K562 (cell line): ENCODE results near the gene TNFRSF6B. TPM values are rescaled to one million over a fixed set of nuclear protein-coding genes. Genes with fewer than 3 reads are reported as not detected.

Source experiments
- ATAC-seq: fragments of 200-7000 bp; cut with Tn5 transposase; 3 replicates; pipeline ENCODE4 v1.9.1; 2020; ENCODE audit warnings: moderate library complexity
- BruUV-seq: library from RNA; stranded (reverse); fragments of 400-500 nt; replicated peaks from 2 replicates; lab custom pipeline; 2021; lab: Mats Ljungman, UMichigan
- CTCF ChIA-PET: fragments of 300-600 bp; formaldehyde crosslinking; extraction: SDS; loops from one replicate; lab custom pipeline; 2021; ENCODE audit warnings: low intra/inter-chr PET ratio; lab: Yijun Ruan, JAX
- POLR2A ChIA-PET: fragments of 300-600, 350-650 bp; sonication (Branson Sonifier 250); formaldehyde crosslinking; extraction: SDS; loops from one replicate; lab custom pipeline; 2021; ENCODE audit warnings: antibody characterized with exemption, inconsistent platforms; lab: Yijun Ruan, JAX
- DNase-seq, 4 experiments: peaks; one replicate each; pipeline versions ENCODE4 v3.0.0 to v3.0.0-alpha.2; 2011 to 2018; ENCODE audit warnings: low spot score in 3 of 4, mixed read lengths in 3 of 4; ENCODE audit errors: extremely low read depth in 1 of 4
- FAIRE-seq: peaks from 2 replicates; lab custom pipeline; 2011; peaks lifted over from hg19 to GRCh38; lab: Jason Lieb, UNC
- H2AFZ ChIP-seq: 2 replicates; pipeline ENCODE4 v1.6.0; 2011; ENCODE audit warnings: low read depth, low read length, control low read depth, inconsistent platforms
- H3K27ac ChIP-seq: fragments of 200-600 bp; 3 replicates; pipeline ENCODE4 v1.8.0; 2011; ENCODE audit warnings: low read depth, mild to moderate bottlenecking, control low read depth, inconsistent platforms, low read length, moderate library complexity, mixed read lengths; ENCODE audit errors: extremely low read depth
- H3K27me3 ChIP-seq, 2 experiments: fragments of 300-600 bp in 1 of 2; 2 replicates in 1 of 2; 3 replicates in 1 of 2; pipeline versions ENCODE4 v1.6.0 to v1.8.0; 2011; ENCODE audit warnings: inconsistent platforms in 2 of 2, low read length in 2 of 2, mild to moderate bottlenecking in 1 of 2, mixed read lengths in 1 of 2, moderate library complexity in 1 of 2; ENCODE audit not compliant: control insufficient read depth in 2 of 2, insufficient read depth in 2 of 2
- H3K36me3 ChIP-seq: fragments of 300-600 bp; 3 replicates; pipeline ENCODE4 v1.8.0; 2011; ENCODE audit warnings: mild to moderate bottlenecking, low read length, inconsistent platforms; ENCODE audit not compliant: control insufficient read depth, insufficient read depth
- H3K4me1 ChIP-seq, 2 experiments: fragments of 200-600 bp in 1 of 2; replicated peaks in 1 of 2; 2 replicates in 1 of 2; 3 replicates in 1 of 2; pipeline versions ENCODE4 v1.5.1 to v1.8.0; 2011; ENCODE audit warnings: inconsistent platforms in 2 of 2, low read length in 2 of 2, mild to moderate bottlenecking in 1 of 2, mixed read lengths in 1 of 2, moderate library complexity in 1 of 2; ENCODE audit not compliant: control insufficient read depth in 2 of 2, insufficient read depth in 2 of 2
- H3K4me2 ChIP-seq: 2 replicates; pipeline ENCODE4 v1.6.1; 2011; ENCODE audit warnings: low read length, control low read depth, inconsistent platforms, mixed read lengths; ENCODE audit not compliant: insufficient read depth
- H3K4me3 ChIP-seq: fragments of 200-600 bp; sonication (generic), shearing (Covaris generic); 2 replicates; pipeline ENCODE4 v1.5.1; 2016; ENCODE audit warnings: control low read depth, inconsistent platforms
- H3K79me2 ChIP-seq: fragments of 200-600 bp; 3 replicates; pipeline ENCODE4 v1.8.0; 2011; ENCODE audit warnings: low read length, inconsistent platforms; ENCODE audit not compliant: control insufficient read depth, insufficient read depth
- H3K9ac ChIP-seq, 2 experiments: 2 replicates each; pipeline versions ENCODE4 v1.6.0 to v1.6.1; 2011; ENCODE audit warnings: low read depth in 2 of 2, low read length in 2 of 2, control low read depth in 1 of 2, inconsistent platforms in 1 of 2, mild to moderate bottlenecking in 1 of 2, mixed read lengths in 1 of 2; ENCODE audit not compliant: insufficient read depth in 1 of 2
- H3K9me1 ChIP-seq: one replicate; pipeline ENCODE4 v1.6.0; 2011; ENCODE audit warnings: inconsistent platforms, mild to moderate bottlenecking, low read length, moderate library complexity; ENCODE audit not compliant: control insufficient read depth, insufficient read depth
- H3K9me3 ChIP-seq: replicated peaks from 2 replicates; pipeline ENCODE4 v1.5.1; 2011; ENCODE audit warnings: low read depth, low read length, inconsistent platforms; ENCODE audit not compliant: control insufficient read depth, insufficient read depth
- H4K20me1 ChIP-seq: replicated peaks from 2 replicates; pipeline ENCODE4 v1.6.1; 2011; ENCODE audit warnings: low read length, inconsistent platforms, mixed read lengths; ENCODE audit not compliant: control insufficient read depth, insufficient read depth
- CREM ChIP-seq: IDR thresholded peaks from 2 replicates; pipeline ENCODE4 v1.6.1; 2014; ENCODE audit warnings: antibody characterized with exemption, low read depth
- MBD1 ChIP-seq: fragments of 250-450 bp; sonication (Bioruptor Pico); IDR thresholded peaks from 2 replicates; pipeline ENCODE4 v1.8.0; 2022; ENCODE audit warnings: inconsistent platforms
- PHB2 ChIP-seq: fragments of 450-650 bp; IDR thresholded peaks from 2 replicates; pipeline ENCODE4 v1.6.1; 2017; ENCODE audit warnings: low read depth
- POLR2A ChIP-seq: fragments of 450-650 bp; conservative IDR thresholded peaks from 2 replicates; pipeline ENCODE4 v1.6.1; 2016
- POLR2G ChIP-seq: fragments of 200-400 bp; formaldehyde crosslinking; IDR thresholded peaks from 2 replicates; pipeline ENCODE4 v1.6.1; 2017; ENCODE audit warnings: low read depth, mild to moderate bottlenecking, antibody characterized with exemption, low read length, moderate library complexity
- PTBP1 ChIP-seq: fragments of 200-400 bp; formaldehyde crosslinking; IDR thresholded peaks from 2 replicates; pipeline ENCODE4 v1.6.1; 2017; ENCODE audit warnings: low read depth, low read length
- PTRF ChIP-seq: fragments of 450-650 bp; IDR thresholded peaks from 2 replicates; pipeline ENCODE4 v1.6.1; 2016; ENCODE audit warnings: mild to moderate bottlenecking, missing genetic modification characterization, missing compliant biosample characterization
- SNRNP70 ChIP-seq: fragments of 200-400 bp; formaldehyde crosslinking; optimal IDR thresholded peaks from 2 replicates; pipeline ENCODE3; 2017; ENCODE audit warnings: low read depth, low read length
- TCFL5 ChIP-seq: fragments of 250-450 bp; sonication (Bioruptor Pico); conservative IDR thresholded peaks from 2 replicates; pipeline ENCODE4 v1.6.1; 2021; ENCODE audit warnings: mild to moderate bottlenecking, moderate library complexity, matching md5 sums
- ZBED1 ChIP-seq: IDR thresholded peaks from 2 replicates; pipeline ENCODE4 v1.6.1; 2014
- ZNF384 ChIP-seq: IDR thresholded peaks from 2 replicates; pipeline ENCODE4 v1.6.1; 2012; ENCODE audit warnings: low read depth, low read length, improper control_type of control experiment
- ZNF518B ChIP-seq: fragments of 250-450 bp; sonication (Bioruptor Pico); IDR thresholded peaks from 2 replicates; pipeline ENCODE4 v1.5.0; 2021; ENCODE audit warnings: mild to moderate bottlenecking, moderate library complexity
- ZNF780A ChIP-seq: fragments of 250-450 bp; sonication (Bioruptor Pico); IDR thresholded peaks from 2 replicates; pipeline ENCODE4 v1.5.0; 2021; ENCODE audit warnings: mild to moderate bottlenecking
- WGBS: fragments of 100-300 bp; shearing (Covaris generic); methylation state at CpG from one replicate; pipeline ENCODE4 v1.1.6; 2016; ENCODE audit warnings: low coverage, mixed read lengths; ENCODE audit not compliant: insufficient coverage; ENCODE audit errors: missing lambda C conversion rate; 5-methylcytosine and 5-hydroxymethylcytosine counted together
- in situ Hi-C: fragments of 300-500 bp; cut with MboI; formaldehyde crosslinking; loops from 4 replicates; pipeline ENCODE4 v1.15.0; 2018; ENCODE audit warnings: inconsistent platforms, mixed read lengths
- intact Hi-C: fragments of 100-400 bp; cut with micrococcal nuclease; formaldehyde crosslinking; loops from 2 replicates; pipeline ENCODE4 v1.14.2; 2022
- polyA plus RNA-seq, 8 experiments: library from polyadenylated mRNA; depleted of rRNA in 4 of 8; stranded (reverse) in 5 of 8; unstranded in 3 of 8; fragments of >200 nt; fragmentation: Nextera tagmentation in 2 of 8; fragmentation: Illumina TruSeq in 1 of 8; extraction: Ambion mirVana in 2 of 8; extraction: Trizol in 1 of 8; gene quantifications; 2 replicates each; pipeline versions ENCODE4 v1.2.1 to v1.2.3, GENCODE V29; 2011 to 2014; ENCODE audit warnings: inconsistent platforms in 1 of 8, missing spikeins in 1 of 8
- total RNA-seq, 7 experiments: library from RNA; depleted of rRNA in 6 of 7; stranded (reverse); fragments of >200 nt in 6 of 7; fragmentation: Illumina TruSeq in 2 of 7; extraction: Trizol in 2 of 7; gene quantifications; 2 replicates each; pipeline versions ENCODE4 v1.2.1 to v1.2.3, GENCODE V29; 2011 to 2021; ENCODE audit warnings: low replicate concordance in 1 of 7

TNFRSF6B gene
- total and polyA plus RNA-seq, 9 of the 15 experiments (the other 6 are each of a cell fraction or from before 2014, with no cell fraction given), result 0.10 to 3.5 (median 0.32) TPM; not detected in 6

GRCh38 chr20:63696306-63696627 lies 185 bp upstream of the TNFRSF6B start:
- Histone ChIP-seq H4K20me1 (no peaks in the 10 kb centered on the region; the same call in 1 of the 2 replicates), H3K4me3 (no peak overlapping the region), H2AFZ (no peak overlapping the region), H3K4me2 (no peak overlapping the region), H3K4me1 (peaks cover 9 to 78% of the 10 kb centered on the region in 2 experiments), H3K27me3 (no peaks in the 10 kb centered on the region), H3K9me1 (no peaks in the 10 kb centered on the region), H3K79me2 (no peaks in the 10 kb centered on the region), H3K9ac (no peak overlapping the region; a peak in 1 of 4 replicates), H3K36me3 (peaks cover 29% of the 10 kb centered on the region; the same call in 2 of the 3 replicates), H3K9me3 (no peaks in the 10 kb centered on the region), H3K27ac (no peak overlapping the region)
- in situ Hi-C loops (no loop called here), intact Hi-C loops (no loop called here)
- CTCF ChIA-PET, result no interaction called here
- POLR2A ChIA-PET, result no interaction called here
- TF ChIP-seq TCFL5 (CRISPR knock-in tag) (no peak), SNRNP70 (peak; percentile 9), POLR2G (peak; percentile 63), ZBED1 (0 out of 2 replicates have a peak, but pooled peaks have one; percentile 16)
- 65% methylated on average over 3 of the region's 6 CpGs for WGBS
- BruUV-seq, result no TSS peak
- DNase-seq, result peak in 1 of 4 experiments; percentile 33
- ATAC-seq, result no peak
- no peak for FAIRE-seq

- DNase-seq (peak in 1 of 4 experiments; percentile 11), FAIRE-seq (no peak), ATAC-seq (no peak)
- Histone ChIP-seq H3K4me3 (no peak overlapping the region), H3K36me3 (peaks cover 26% of the 10 kb centered on the region; the same call in 2 of the 3 replicates), H4K20me1 (no peaks in the 10 kb centered on the region; the same call in 1 of the 2 replicates), H3K27ac (no peak overlapping the region), H3K4me2 (no peak overlapping the region), H3K9me3 (no peaks in the 10 kb centered on the region), H2AFZ (no peak overlapping the region), H3K79me2 (no peaks in the 10 kb centered on the region), H3K9me1 (no peaks in the 10 kb centered on the region), H3K4me1 (peaks cover 9 to 81% of the 10 kb centered on the region in 2 experiments), H3K9ac (no peak overlapping the region; a peak in 1 of 4 replicates), H3K27me3 (no peaks in the 10 kb centered on the region)
- BruUV-seq, result no TSS peak
- ChIA-PET CTCF (no interaction called here), POLR2A (interaction anchor here (0.6 to 3.1 kb wide), 4 partner anchors 10 to 167 kb away, joined by 3 to 27 read pairs (median 4); partner anchors contain the start of genes ARFRP1, TPD52L2 and ZGPAT)
- intact Hi-C loops, result no loop called here
- 70% methylated on average over 4 of the region's 7 CpGs for WGBS
- in situ Hi-C loops, result no loop called here
- no peak for TF ChIP-seq MBD1 (CRISPR knock-in tag)
- no peak for TF ChIP-seq ZNF780A (CRISPR knock-in tag)
- no peak for TF ChIP-seq PHB2
- no peak for TF ChIP-seq ZNF384
- peak; percentile 67 for TF ChIP-seq POLR2A
- no peak for TF ChIP-seq ZNF518B (CRISPR knock-in tag)
- TF ChIP-seq PTBP1, result 0 out of 2 replicates have a peak, but pooled peaks have one; percentile 5
- TF ChIP-seq CREM, result no peak
- no peak for TF ChIP-seq PTRF (tag)
Measured at GRCh38 chr20:63697357-63697867, 960 bp downstream of the TNFRSF6B start.
